Ovary (tissue), 3 donors: ENCODE results near the gene PUSL1.

Experiments
- CTCF ChIP-seq, 3 donors: fragments of 450-650 bp in 2 of 3; fragments of 200-600 bp in 1 of 3; IDR thresholded peaks; one replicate each; pipeline versions ENCODE4 v1.5.1 to v1.8.0; 2016 to 2022; ENCODE audit warnings: antibody characterized with exemption in 3 of 3, mild to moderate bottlenecking in 1 of 3
- EP300 ChIP-seq: sonication (generic); formaldehyde crosslinking; IDR thresholded peaks from one replicate; pipeline ENCODE4 v1.6.1; 2017; ENCODE audit warnings: antibody characterized with exemption
- donor health status: DM: no; HTN: no; CAD: no.

DNA sequence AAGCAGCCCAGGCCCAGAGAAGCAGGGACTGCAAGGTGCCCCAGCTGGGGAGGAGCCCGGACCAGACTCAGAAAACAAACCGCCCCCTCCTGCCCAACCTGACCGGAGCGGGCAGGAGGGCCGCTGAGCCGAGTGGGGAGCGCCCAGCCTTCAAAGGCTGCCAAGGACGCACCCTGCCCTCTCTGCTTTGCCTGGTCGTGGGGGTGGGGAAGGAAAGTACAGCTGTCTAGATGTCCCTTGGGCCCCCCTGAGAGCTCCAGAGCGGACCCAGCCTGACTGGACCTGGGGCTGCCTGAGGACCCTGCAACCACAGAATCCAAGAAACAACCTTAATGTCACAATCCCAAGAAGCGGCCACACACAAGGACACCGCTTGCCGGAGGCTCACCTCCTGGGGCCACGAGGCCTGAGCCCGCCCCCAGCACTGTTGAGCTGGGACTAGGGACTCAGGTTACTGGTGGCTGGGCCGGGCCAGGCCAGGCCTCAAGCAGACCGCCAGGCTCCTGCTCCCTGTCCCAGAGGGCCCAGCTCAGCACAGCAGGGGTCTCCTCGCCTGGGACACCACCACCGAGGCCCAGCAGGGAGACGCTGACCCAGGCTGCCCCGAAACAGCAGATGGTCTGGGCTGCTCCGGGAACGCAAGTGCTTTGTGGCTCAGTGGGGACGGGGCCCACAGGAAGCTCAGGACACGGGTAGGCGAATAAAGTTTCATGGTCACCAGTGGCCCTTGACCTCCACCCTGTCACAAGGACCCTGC lies 39.4 kb downstream of the PUSL1 start:
- no peak for TF ChIP-seq EP300
- TF ChIP-seq CTCF (IDR thresholded peaks at IDR 0.05): no peak
